ENCODE measurements around the gene MRPS27.
A peak's percentile ranks its signal among the peaks of the same experiment; 100 is the strongest.

MRPS27 gene

GRCh38 chr5:72281430-72281763 lies 38.6 kb downstream of the MRPS27 start:
- Histone ChIP-seq H3K4me3 (IDR thresholded peaks at IDR 0.05; ENCODE audit: insufficient read depth, low read depth, low read length) (no peak overlapping the region), H3K36me3 (ENCODE audit: insufficient read depth) (peaks cover 5% of the 10 kb centered on the region; the same call in 1 of the 2 replicates), H3K4me1 (ENCODE audit: low read depth, poor library complexity, severe bottlenecking) (peaks cover 18% of the 10 kb centered on the region), H3K27me3 (ENCODE audit: insufficient read depth, low read depth) (no peaks in the 10 kb centered on the region), H3K4me2 (no peak overlapping the region), H4K20me1 (ENCODE audit: insufficient read depth) (no peaks in the 10 kb centered on the region), H3K9ac (no peak overlapping the region), H2AFZ (ENCODE audit: low read depth) (no peak overlapping the region), H3K79me2 (ENCODE audit: insufficient read depth, low read depth) (0 out of 2 replicates have a peak, but pooled peaks cover 7% of the 10 kb centered on the region), H3K27ac (no peak overlapping the region)
- TF ChIP-seq CTCF (conservative IDR thresholded peaks at IDR 0.05; ENCODE audit: low read depth, low read length), result no peak

- no peaks in the 10 kb centered on the region for H4K20me1 ChIP-seq (ENCODE audit: insufficient read depth)
- peaks cover 5% of the 10 kb centered on the region; the same call in 1 of the 2 replicates for H3K36me3 ChIP-seq (ENCODE audit: insufficient read depth)
- H3K4me1 ChIP-seq (ENCODE audit: low read depth, poor library complexity, severe bottlenecking), result peaks cover 18% of the 10 kb centered on the region
- H3K9ac ChIP-seq, result no peak overlapping the region
- H3K79me2 ChIP-seq (ENCODE audit: insufficient read depth, low read depth), result peaks cover 7% of the 10 kb centered on the region; the same call in 1 of the 2 replicates
- H3K27ac ChIP-seq, result no peak overlapping the region
- H3K4me3 ChIP-seq (IDR thresholded peaks at IDR 0.05; ENCODE audit: insufficient read depth, low read depth, low read length), result no peak overlapping the region
- no peak overlapping the region for H3K4me2 ChIP-seq
- H2AFZ ChIP-seq (ENCODE audit: low read depth), result no peak overlapping the region
- peak; percentile 54 for TF ChIP-seq CTCF (conservative IDR thresholded peaks at IDR 0.05; ENCODE audit: low read depth, low read length)
- H3K27me3 ChIP-seq (ENCODE audit: insufficient read depth, low read depth), result no peaks in the 10 kb centered on the region
These were observed 39.4 kb downstream of the MRPS27 start for GRCh38 chr5:72280581-72281069.

DNA sequence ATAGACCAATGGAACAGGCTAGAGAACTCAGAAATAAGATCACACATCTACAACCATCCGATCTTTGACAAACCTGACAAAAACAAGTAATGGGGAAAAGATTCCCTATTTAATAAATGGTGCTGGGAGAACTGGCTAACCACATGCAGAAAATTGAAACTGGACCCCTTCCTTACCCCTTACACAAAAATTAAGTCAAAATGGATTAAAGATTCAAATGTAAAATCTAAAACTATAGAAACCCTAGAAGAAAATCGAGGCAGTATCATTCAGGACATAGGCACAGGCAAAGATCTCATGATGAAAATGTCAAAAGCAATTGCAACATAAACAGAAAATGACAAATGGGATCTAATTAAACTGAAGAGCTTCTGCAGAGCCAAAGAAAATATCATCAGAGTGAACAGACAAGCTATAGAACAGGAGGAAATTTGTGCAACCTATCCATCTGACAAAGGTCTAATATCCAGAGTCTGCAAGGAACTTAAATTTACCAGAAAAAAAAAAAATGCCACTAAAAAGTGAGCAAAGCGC lies 43.8 kb downstream of the MRPS27 start:
- H3K79me2 ChIP-seq (ENCODE audit: insufficient read depth, low read depth), result peaks cover 15% of the 10 kb centered on the region; the same call in 1 of the 2 replicates
- TF ChIP-seq CTCF (conservative IDR thresholded peaks at IDR 0.05; ENCODE audit: low read depth, low read length), result no peak

GRCh38 chr5:72273547-72273946 lies 46.5 kb downstream of the MRPS27 start:
- Histone ChIP-seq H3K4me3 (IDR thresholded peaks at IDR 0.05; ENCODE audit: insufficient read depth, low read depth, low read length) (no peak overlapping the region), H2AFZ (ENCODE audit: low read depth) (no peak overlapping the region), H3K9ac (no peak overlapping the region), H3K27me3 (ENCODE audit: insufficient read depth, low read depth) (no peaks in the 10 kb centered on the region), H4K20me1 (ENCODE audit: insufficient read depth) (no peaks in the 10 kb centered on the region), H3K79me2 (ENCODE audit: insufficient read depth, low read depth) (peaks cover 8% of the 10 kb centered on the region; the same call in 1 of the 2 replicates), H3K36me3 (ENCODE audit: insufficient read depth) (peaks cover 4% of the 10 kb centered on the region; the same call in 1 of the 2 replicates), H3K27ac (no peak overlapping the region), H3K4me2 (no peak overlapping the region), H3K4me1 (ENCODE audit: low read depth, poor library complexity, severe bottlenecking) (no peaks in the 10 kb centered on the region)
- no peak for TF ChIP-seq CTCF (conservative IDR thresholded peaks at IDR 0.05; ENCODE audit: low read depth, low read length)

More for the DNA sequence above, 43.8 kb downstream of the MRPS27 start:
- H3K4me2 ChIP-seq, result no peak overlapping the region
- no peaks in the 10 kb centered on the region for H3K27me3 ChIP-seq (ENCODE audit: insufficient read depth, low read depth)
- no peak overlapping the region for H2AFZ ChIP-seq (ENCODE audit: low read depth)
- H4K20me1 ChIP-seq (ENCODE audit: insufficient read depth), result no peaks in the 10 kb centered on the region
- no peak overlapping the region for H3K9ac ChIP-seq
- H3K36me3 ChIP-seq (ENCODE audit: insufficient read depth), result peaks cover 9% of the 10 kb centered on the region; the same call in 1 of the 2 replicates
- no peaks in the 10 kb centered on the region for H3K4me1 ChIP-seq (ENCODE audit: low read depth, poor library complexity, severe bottlenecking)
- no peak overlapping the region for H3K27ac ChIP-seq
- H3K4me3 ChIP-seq (IDR thresholded peaks at IDR 0.05; ENCODE audit: insufficient read depth, low read depth, low read length), result no peak overlapping the region
